Smooth muscle cell (in vitro differentiated cells): ENCODE results near the gene THADA. TPM values are rescaled to one million over a fixed set of nuclear protein-coding genes. Genes with fewer than 3 reads are reported as not detected.

Source experiments
- DNase-seq: peaks from one replicate; lab custom pipeline; 2025; ENCODE audit not compliant: unreplicated experiment; lab: John Stamatoyannopoulos, UW
- H2AFZ ChIP-seq: fragments of 200-600 bp; sonication (generic); 2 replicates; pipeline ENCODE4 v1.6.0; 2016; ENCODE audit warnings: antibody characterized with exemption, low read depth, mild to moderate bottlenecking
- H3F3A ChIP-seq: fragments of 200-600 bp; sonication (generic); 2 replicates; pipeline ENCODE4 v1.6.0; 2017; ENCODE audit warnings: antibody characterized with exemption, low read depth
- H3K27ac ChIP-seq: fragments of 200-600 bp; sonication (generic); 2 replicates; pipeline ENCODE4 v1.5.1; 2016; ENCODE audit warnings: low read depth, mild to moderate bottlenecking
- H3K27me3 ChIP-seq: fragments of 200-600 bp; sonication (generic); 2 replicates; pipeline ENCODE4 v1.6.1; 2016; ENCODE audit warnings: low read depth, mild to moderate bottlenecking
- H3K36me3 ChIP-seq: fragments of 200-600 bp; sonication (generic); 2 replicates; pipeline ENCODE4 v1.5.1; 2016; ENCODE audit warnings: low read depth
- H3K4me1 ChIP-seq: fragments of 200-600 bp; sonication (generic); 2 replicates; pipeline ENCODE4 v1.5.1; 2016; ENCODE audit warnings: low read depth
- H3K4me2 ChIP-seq: fragments of 200-600 bp; sonication (generic); 2 replicates; pipeline ENCODE4 v1.6.0; 2016; ENCODE audit warnings: mild to moderate bottlenecking
- H3K4me3 ChIP-seq: fragments of 200-600 bp; sonication (generic); 2 replicates; pipeline ENCODE4 v1.5.1; 2016; ENCODE audit warnings: mild to moderate bottlenecking
- H3K79me2 ChIP-seq: fragments of 200-600 bp; sonication (generic); 2 replicates; pipeline ENCODE4 v1.6.0; 2016; ENCODE audit warnings: low read depth, mild to moderate bottlenecking
- H3K9ac ChIP-seq: fragments of 200-600 bp; sonication (generic); 2 replicates; pipeline ENCODE4 v1.6.0; 2016; ENCODE audit warnings: low read depth
- H3K9me3 ChIP-seq: fragments of 200-600 bp; sonication (generic); replicated peaks from 2 replicates; pipeline ENCODE4 v1.5.1; 2016; ENCODE audit warnings: low read depth
- H4K20me1 ChIP-seq: fragments of 200-600 bp; sonication (generic); 2 replicates; pipeline ENCODE4 v1.6.0; 2016; ENCODE audit warnings: low read depth
- CTCF ChIP-seq: fragments of 200-600 bp; sonication (generic); IDR thresholded peaks from 2 replicates; pipeline ENCODE4 v1.5.1; 2017; ENCODE audit warnings: borderline replicate concordance, mild to moderate bottlenecking, antibody characterized with exemption; ENCODE audit not compliant: insufficient read depth, poor library complexity, severe bottlenecking
- WGBS: methylation state at CpG from one replicate; pipeline ENCODE4 v1.1.7; 2016; ENCODE audit warnings: low lambda C conversion rate; 5-methylcytosine and 5-hydroxymethylcytosine counted together
- polyA plus RNA-seq: library from polyadenylated mRNA; unstranded; fragments of >200 nt; fragmentation: Nextera tagmentation; extraction: Ambion mirVana; gene quantifications from 2 replicates; pipeline ENCODE4 v1.2.1, GENCODE V29; 2016
- total RNA-seq: library from RNA; depleted of rRNA; stranded (reverse); fragments of >200 nt; gene quantifications from 2 replicates; pipeline ENCODE4 v1.2.3, GENCODE V29; 2014

The THADA gene
- total and polyA plus RNA-seq, 2 experiments from 2014 or later = 11.3 to 20.9 TPM

GRCh38 chr2:43367012-43367782, 228.6 kb downstream of the THADA start:
- Histone ChIP-seq H3K9me3 (no peaks in the 10 kb centered on the region), H3K4me2 (no peak overlapping the region), H3K27me3 (no peaks in the 10 kb centered on the region), H3F3A (peaks cover 4% of the 10 kb centered on the region), H3K4me3 (no peak overlapping the region), H2AFZ (no peak overlapping the region), H3K79me2 (no peaks in the 10 kb centered on the region), H4K20me1 (no peaks in the 10 kb centered on the region), H3K4me1 (peaks cover 18% of the 10 kb centered on the region), H3K27ac (no peak overlapping the region), H3K36me3 (no peaks in the 10 kb centered on the region), H3K9ac (no peak overlapping the region)
- no peak for TF ChIP-seq CTCF
- WGBS = 97% methylated on average over 3 of the region's 3 CpGs
- no peak for DNase-seq

GRCh38 chr2:43363120-43363519, 232.7 kb downstream of the THADA start:
- H3K4me1 ChIP-seq = no peaks in the 10 kb centered on the region
- no peak for TF ChIP-seq CTCF
- no peak overlapping the region for H3K4me2 ChIP-seq
- 63% methylated on average over 4 of the region's 4 CpGs for WGBS
- H4K20me1 ChIP-seq = no peaks in the 10 kb centered on the region
- H3K9me3 ChIP-seq = no peaks in the 10 kb centered on the region
- H3K27ac ChIP-seq = no peak overlapping the region
- no peak overlapping the region for H3K4me3 ChIP-seq
- H3F3A ChIP-seq = peaks cover 19% of the 10 kb centered on the region
- no peak overlapping the region for H2AFZ ChIP-seq
- H3K9ac ChIP-seq = no peak overlapping the region
- no peaks in the 10 kb centered on the region for H3K36me3 ChIP-seq
- H3K27me3 ChIP-seq = no peaks in the 10 kb centered on the region
- DNase-seq = no peak
- no peaks in the 10 kb centered on the region for H3K79me2 ChIP-seq

GRCh38 chr2:43361286-43361685, 234.6 kb downstream of the THADA start:
- Histone ChIP-seq H4K20me1 (no peaks in the 10 kb centered on the region), H3K9ac (no peak overlapping the region), H3K4me2 (no peak overlapping the region), H3F3A (peaks cover 19% of the 10 kb centered on the region), H3K79me2 (no peaks in the 10 kb centered on the region), H3K27me3 (no peaks in the 10 kb centered on the region), H3K9me3 (no peaks in the 10 kb centered on the region), H3K36me3 (no peaks in the 10 kb centered on the region), H3K4me1 (peaks cover 8% of the 10 kb centered on the region), H3K27ac (no peak overlapping the region), H2AFZ (no peak overlapping the region), H3K4me3 (no peak overlapping the region)
- no peak for DNase-seq
- no peak for TF ChIP-seq CTCF
- 73% methylated on average over 2 of the region's 2 CpGs for WGBS

- peaks cover 19% of the 10 kb centered on the region for H3F3A ChIP-seq
- no peaks in the 10 kb centered on the region for H3K36me3 ChIP-seq
- DNase-seq = no peak
- no peaks in the 10 kb centered on the region for H3K9me3 ChIP-seq
- H3K4me2 ChIP-seq = no peak overlapping the region
- H4K20me1 ChIP-seq = no peaks in the 10 kb centered on the region
- TF ChIP-seq CTCF = no peak
- H3K4me3 ChIP-seq = no peak overlapping the region
- no peak overlapping the region for H2AFZ ChIP-seq
- no peak overlapping the region for H3K27ac ChIP-seq
- no peak overlapping the region for H3K9ac ChIP-seq
- WGBS = 43% methylated on average over 3 of the region's 3 CpGs
- no peaks in the 10 kb centered on the region for H3K27me3 ChIP-seq
- peaks cover 9% of the 10 kb centered on the region for H3K4me1 ChIP-seq
- no peaks in the 10 kb centered on the region for H3K79me2 ChIP-seq
Observed at GRCh38 chr2:43360137-43360536, 235.7 kb downstream of the THADA start.
